Astrocyte (in vitro differentiated cells and primary cell): ENCODE results near the gene ISY1. TPM values are rescaled to one million over a fixed set of nuclear protein-coding genes. Genes with fewer than 3 reads are reported as not detected.
"Not testable (repeated sequence)": the region's sequence is repeated elsewhere in the genome, so short reads cannot be mapped to it uniquely, and the experiment has no call there.

Experiments
- DNase-seq: peaks from one replicate; pipeline ENCODE4 v3.0.0-alpha.2; 2010; ENCODE audit warnings: low read depth
- FAIRE-seq: peaks from 2 replicates; lab custom pipeline; 2011; peaks lifted over from hg19 to GRCh38; lab: Jason Lieb, UNC
- H2AFZ ChIP-seq: 2 replicates; pipeline ENCODE4 v1.6.0; 2012; ENCODE audit warnings: low read depth, low read length, inconsistent platforms
- H3K27ac ChIP-seq: 2 replicates; pipeline ENCODE4 v1.5.1; 2011; ENCODE audit warnings: low read depth, low read length, inconsistent platforms
- H3K27me3 ChIP-seq: 2 replicates; pipeline ENCODE4 v1.6.0; 2011; ENCODE audit warnings: low read length, inconsistent platforms; ENCODE audit not compliant: insufficient read depth
- H3K36me3 ChIP-seq: 2 replicates; pipeline ENCODE4 v1.5.1; 2011; ENCODE audit warnings: low read length, inconsistent platforms; ENCODE audit not compliant: insufficient read depth
- H3K4me1 ChIP-seq: 2 replicates; pipeline ENCODE4 v1.5.1; 2011; ENCODE audit warnings: low read length, inconsistent platforms; ENCODE audit not compliant: insufficient read depth
- H3K4me2 ChIP-seq: 2 replicates; pipeline ENCODE4 v1.6.0; 2012; ENCODE audit warnings: low read length, inconsistent platforms
- H3K4me3 ChIP-seq: 2 replicates; pipeline ENCODE4 v1.5.1; 2011; ENCODE audit warnings: low read depth, mild to moderate bottlenecking, low read length, inconsistent platforms; ENCODE audit not compliant: insufficient read depth
- H3K79me2 ChIP-seq: 2 replicates; pipeline ENCODE4 v1.6.0; 2012; ENCODE audit warnings: mild to moderate bottlenecking, low read length, inconsistent platforms; ENCODE audit not compliant: insufficient read depth
- H3K9ac ChIP-seq: 2 replicates; pipeline ENCODE4 v1.6.0; 2012; ENCODE audit warnings: mild to moderate bottlenecking, low read length, inconsistent platforms
- H3K9me3 ChIP-seq: 2 replicates; pipeline ENCODE4 v1.5.1; 2012; ENCODE audit warnings: low read depth, mild to moderate bottlenecking, low read length, inconsistent platforms; ENCODE audit not compliant: insufficient read depth
- H4K20me1 ChIP-seq: 2 replicates; pipeline ENCODE4 v1.6.0; 2012; ENCODE audit warnings: low read length, inconsistent platforms; ENCODE audit not compliant: insufficient read depth
- H3K27ac Mint-ChIP-seq: one replicate; pipeline ENCODE4 v1.8.0; 2021; ENCODE audit warnings: mild to moderate bottlenecking, mixed read lengths; ENCODE audit not compliant: unreplicated experiment
- H3K27me3 Mint-ChIP-seq: one replicate; pipeline ENCODE4 v1.8.0; 2021; ENCODE audit warnings: low read depth, mixed read lengths; ENCODE audit not compliant: unreplicated experiment
- H3K36me3 Mint-ChIP-seq: one replicate; pipeline ENCODE4 v1.8.0; 2021; ENCODE audit warnings: low read depth, mixed read lengths; ENCODE audit not compliant: unreplicated experiment
- H3K4me1 Mint-ChIP-seq: one replicate; pipeline ENCODE4 v1.8.0; 2021; ENCODE audit warnings: low read depth, mixed read lengths; ENCODE audit not compliant: unreplicated experiment
- H3K4me3 Mint-ChIP-seq: one replicate; pipeline ENCODE4 v1.8.0; 2021; ENCODE audit warnings: mild to moderate bottlenecking, moderate library complexity, mixed read lengths; ENCODE audit not compliant: unreplicated experiment
- H3K9me3 Mint-ChIP-seq: one replicate; pipeline ENCODE4 v1.8.0; 2021; ENCODE audit warnings: mild to moderate bottlenecking, mixed read lengths; ENCODE audit not compliant: unreplicated experiment
- CTCF ChIP-seq: IDR thresholded peaks from 2 replicates; pipeline ENCODE4 v1.5.1; 2011; ENCODE audit warnings: low read depth, mild to moderate bottlenecking, inconsistent platforms, low read length, moderate library complexity; ENCODE audit not compliant: insufficient read depth
- EZH2 ChIP-seq: IDR thresholded peaks from 2 replicates; pipeline ENCODE4 v1.6.1; 2012; ENCODE audit warnings: mild to moderate bottlenecking, low read length, inconsistent platforms; ENCODE audit not compliant: insufficient read depth
- total RNA-seq: library from RNA; stranded (reverse); gene quantifications from 2 replicates; pipeline ENCODE4 v1.2.1, GENCODE V29; 2021

The ISY1 gene
- total RNA-seq, 1 donor from 2014 or later, result 26.6 TPM

- H3K4me1 ChIP-seq, result peaks cover 6% of the 10 kb centered on the region
- no peak for DNase-seq
- no peak overlapping the region for H3K4me3 ChIP-seq
- H3K4me2 ChIP-seq, result no peak overlapping the region
- no peak overlapping the region for H2AFZ ChIP-seq
- H3K9ac ChIP-seq, result no peak overlapping the region
- Mint-ChIP-seq H3K27ac (no peak overlapping the region), H3K27me3 (no peaks in the 10 kb centered on the region), H3K4me1 (peaks cover 7% of the 10 kb centered on the region), H3K9me3 (no peaks in the 10 kb centered on the region), H3K36me3 (peaks cover 12% of the 10 kb centered on the region), H3K4me3 (no peak overlapping the region)
- no peak for FAIRE-seq
- H3K27me3 ChIP-seq, result no peaks in the 10 kb centered on the region
- H3K27ac ChIP-seq, result no peak overlapping the region
- no peak for TF ChIP-seq CTCF
- peaks cover 43% of the 10 kb centered on the region for H3K36me3 ChIP-seq
- H4K20me1 ChIP-seq, result peaks cover 28% of the 10 kb centered on the region
- no peaks in the 10 kb centered on the region for H3K9me3 ChIP-seq
- H3K79me2 ChIP-seq, result peaks cover 27% of the 10 kb centered on the region
Observed at GRCh38 chr3:129166579-129167332, 5.9 kb upstream of the ISY1 start.

GRCh38 chr3:129165594-129165993 is 4.7 kb upstream of the ISY1 start:
- not testable (repeated sequence) for H3K27me3 Mint-ChIP-seq, H3K9me3 Mint-ChIP-seq, H3K9ac ChIP-seq, FAIRE-seq, H3K4me3 ChIP-seq, H3K4me1 Mint-ChIP-seq, H3K4me2 ChIP-seq, H3K4me1 ChIP-seq, H3K27me3 ChIP-seq, H3K4me3 Mint-ChIP-seq, H3K27ac Mint-ChIP-seq, DNase-seq, H3K9me3 ChIP-seq, H2AFZ ChIP-seq, H3K27ac ChIP-seq
- Histone ChIP-seq H3K36me3 (peaks cover 33% of the 10 kb centered on the region), H3K79me2 (peaks cover 16% of the 10 kb centered on the region), H4K20me1 (peaks cover 17% of the 10 kb centered on the region)
- H3K36me3 Mint-ChIP-seq, result peaks cover 12% of the 10 kb centered on the region

GRCh38 chr3:129164500-129164899 is 3.6 kb upstream of the ISY1 start:
- Mint-ChIP-seq H3K27ac (no peak overlapping the region), H3K36me3 (peaks cover 7% of the 10 kb centered on the region), H3K27me3 (no peaks in the 10 kb centered on the region), H3K4me1 (peaks cover 7% of the 10 kb centered on the region), H3K9me3 (no peaks in the 10 kb centered on the region), H3K4me3 (no peak overlapping the region)
- H4K20me1 ChIP-seq, result peaks cover 10% of the 10 kb centered on the region
- DNase-seq, result no peak
- no peak overlapping the region for H2AFZ ChIP-seq
- no peaks in the 10 kb centered on the region for H3K27me3 ChIP-seq
- H3K27ac ChIP-seq, result no peak overlapping the region
- H3K9ac ChIP-seq, result no peak overlapping the region
- H3K4me1 ChIP-seq, result peaks cover 10% of the 10 kb centered on the region
- H3K4me2 ChIP-seq, result no peak overlapping the region
- peaks cover 22% of the 10 kb centered on the region for H3K36me3 ChIP-seq
- TF ChIP-seq CTCF (no peak), EZH2 (no peak)
- H3K4me3 ChIP-seq, result no peak overlapping the region
- no peaks in the 10 kb centered on the region for H3K9me3 ChIP-seq
- H3K79me2 ChIP-seq, result peaks cover 16% of the 10 kb centered on the region
- FAIRE-seq, result no peak
